Activated gamma-delta T cell (primary cell): ENCODE measurements around the gene GPC2.

Source experiments
- DNase-seq: peaks from one replicate; lab custom pipeline; 2025; lab: John Stamatoyannopoulos, UW

The GPC2 gene

DNA sequence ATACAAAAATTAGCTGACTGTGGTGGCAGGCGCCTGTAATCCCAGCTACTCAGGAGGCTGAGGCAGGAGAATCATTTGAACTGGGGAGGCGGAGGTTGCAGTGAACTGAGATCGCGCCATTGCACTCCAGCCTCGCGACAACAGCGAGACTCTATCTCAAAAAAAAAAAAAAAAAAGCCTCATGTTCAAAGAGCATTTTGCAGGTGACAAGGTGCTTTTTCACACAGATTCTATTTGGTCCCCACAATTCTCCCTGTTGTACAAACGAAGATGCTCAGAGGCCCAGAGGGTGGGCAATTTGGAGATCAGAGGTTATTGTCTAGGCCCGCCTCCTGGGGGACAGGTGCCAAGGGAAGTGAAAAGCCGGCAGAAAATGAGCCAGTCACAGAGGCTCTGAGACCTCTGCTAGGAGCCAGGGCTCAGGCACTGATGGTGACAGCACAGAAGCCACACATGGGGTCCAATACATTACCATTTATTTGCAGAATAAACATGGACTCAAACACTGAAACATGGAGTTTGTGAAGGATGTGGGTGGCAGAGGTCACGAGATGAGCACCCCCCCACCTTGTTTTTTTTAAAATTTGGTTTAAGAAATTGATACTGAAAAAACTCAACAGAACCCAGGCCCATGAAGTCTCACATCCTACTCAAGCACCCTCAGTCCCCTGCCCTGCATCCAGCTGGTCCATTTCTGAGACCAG lies 7.9 kb downstream of the GPC2 start:
- DNase-seq, result no peak

DNA sequence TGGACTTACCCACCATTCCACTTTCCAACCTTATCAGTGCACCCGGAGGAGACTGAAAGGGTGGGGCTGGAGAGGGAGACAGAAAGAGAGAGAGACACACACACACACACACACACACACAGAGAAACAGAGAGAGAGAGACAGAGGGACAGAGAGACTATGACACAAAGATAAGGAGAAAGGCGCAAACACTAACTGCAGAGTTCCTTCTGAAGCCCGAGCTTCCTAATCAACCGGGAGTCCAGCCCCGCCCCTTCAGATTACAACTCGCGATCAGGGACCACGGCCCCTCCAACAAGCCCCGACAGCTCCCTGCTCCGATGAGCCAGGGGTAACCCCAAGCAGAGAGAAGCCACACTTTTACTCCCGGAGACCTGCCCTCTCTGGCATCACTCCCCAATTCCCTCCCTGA lies 9.3 kb downstream of the GPC2 start:
- DNase-seq, result no peak

DNA sequence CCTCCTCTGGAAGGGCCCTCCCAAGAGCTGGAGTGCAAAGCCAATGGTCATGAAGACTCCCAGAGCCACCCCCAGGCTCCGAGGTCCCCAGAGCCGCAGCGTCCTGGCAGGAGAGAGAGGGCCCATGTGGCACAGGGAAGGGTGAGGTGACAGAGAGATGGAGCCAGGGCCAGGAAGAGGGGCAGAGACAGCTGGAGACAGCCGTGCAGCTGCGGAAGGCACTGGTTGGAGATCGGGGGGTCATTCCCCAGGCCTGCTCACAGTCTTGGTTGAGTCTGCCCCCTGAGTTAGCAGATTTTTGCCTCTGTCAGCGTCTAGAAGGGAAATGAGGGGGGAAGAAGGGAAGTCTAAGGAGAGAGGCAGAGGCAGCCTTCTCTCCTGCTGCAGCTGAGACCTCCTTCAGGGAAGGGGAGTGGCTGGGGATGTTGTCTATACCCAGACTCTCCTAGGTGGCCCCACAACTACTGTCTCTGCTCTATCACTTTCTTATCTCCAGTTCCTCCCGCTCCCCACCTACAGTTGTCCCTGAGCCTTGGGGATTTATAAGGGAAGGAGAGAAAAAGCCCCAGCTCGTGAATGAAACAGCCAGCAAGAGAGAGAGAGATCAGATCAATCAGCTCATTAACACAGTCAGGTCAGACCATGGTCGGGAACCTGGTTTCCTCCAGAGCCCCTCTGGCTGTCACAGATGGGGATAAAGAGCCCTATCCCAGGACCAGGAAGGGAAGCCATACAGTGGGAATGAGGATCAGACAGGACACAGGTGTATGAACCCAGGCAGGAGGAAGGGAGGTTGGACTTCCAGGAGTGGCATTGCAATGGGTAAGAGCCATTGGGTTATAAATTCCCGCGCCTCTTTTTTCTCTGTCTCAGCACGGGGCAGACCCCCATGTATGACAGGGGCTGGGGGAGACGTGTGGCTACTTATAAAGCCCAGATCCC lies 9.9 kb downstream of the GPC2 start:
- no peak for DNase-seq

- no peak for DNase-seq
Observed at GRCh38 chr7:100166317-100166940, 10.8 kb downstream of the GPC2 start.

GRCh38 chr7:100163871-100164270 lies 13.3 kb downstream of the GPC2 start:
- DNase-seq, result no peak

DNA sequence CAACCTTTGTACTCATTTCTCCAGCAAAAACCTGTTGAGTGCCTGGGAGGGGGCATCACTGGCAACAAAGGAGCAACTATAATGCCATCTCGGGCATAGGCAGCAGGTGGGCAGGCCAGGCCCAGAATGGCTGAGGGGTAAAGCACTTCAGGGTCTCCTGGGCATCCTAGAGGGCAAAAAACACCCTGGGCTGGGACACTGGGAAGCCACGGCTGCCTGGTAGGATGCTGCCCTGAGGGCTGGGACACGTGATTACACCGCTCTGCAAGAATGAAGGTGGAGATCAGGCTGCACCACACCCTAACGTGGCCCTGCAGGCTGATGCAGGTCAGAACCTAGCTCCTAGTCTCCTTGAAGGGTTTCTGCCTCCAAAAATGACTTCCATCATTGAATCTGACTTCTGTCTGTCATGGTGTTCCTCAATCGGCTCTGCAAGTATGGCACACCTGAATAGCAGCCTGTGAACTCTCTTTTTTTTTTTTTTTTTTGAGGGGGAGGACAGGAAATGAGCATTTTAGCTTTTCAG lies 14.1 kb downstream of the GPC2 start:
- DNase-seq, result no peak

DNA sequence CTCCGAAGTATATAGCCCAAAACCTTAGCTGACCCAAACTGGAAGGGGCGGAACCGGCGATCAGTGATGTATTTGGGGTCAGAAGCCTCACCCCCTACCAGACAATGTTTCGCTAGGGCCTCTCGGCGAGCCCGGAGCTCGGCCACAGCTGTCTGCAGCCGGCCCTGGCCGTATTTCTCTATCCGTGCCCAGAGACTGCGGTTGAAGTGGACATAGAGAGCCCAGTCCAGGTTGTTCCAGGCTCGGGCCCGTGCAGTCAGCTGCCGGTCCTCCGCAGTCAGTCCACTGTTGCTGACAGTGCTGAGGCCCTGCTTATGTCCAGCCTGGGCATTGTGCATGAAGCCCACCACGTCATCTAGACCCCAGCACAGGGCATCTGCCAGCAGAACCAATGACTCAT lies 17.1 kb downstream of the GPC2 start:
- no peak for DNase-seq

DNA sequence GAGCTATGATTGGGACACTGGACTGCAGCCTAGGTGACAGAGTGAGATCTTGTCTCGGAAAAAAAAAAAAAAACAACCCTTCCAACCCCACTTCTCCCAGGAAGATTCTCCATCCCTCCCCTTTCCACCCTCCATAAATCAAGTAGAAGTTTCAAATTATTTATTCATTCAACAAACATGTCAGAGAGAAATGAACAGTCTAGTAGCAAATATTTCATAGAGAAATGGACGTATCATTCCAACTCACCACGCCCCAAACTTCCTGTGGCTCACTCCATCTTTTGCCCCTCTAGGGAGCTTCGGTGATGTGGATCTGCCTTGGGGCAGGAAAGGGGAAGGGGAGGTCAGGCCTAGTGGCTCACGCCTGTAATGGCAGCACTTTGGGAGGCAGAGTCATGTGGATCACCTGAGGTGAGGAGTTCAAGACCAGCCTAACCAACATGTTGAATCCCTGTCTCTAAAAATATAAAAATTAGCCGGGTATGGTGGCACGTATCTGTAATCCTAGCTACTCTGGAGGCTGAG lies 18.0 kb downstream of the GPC2 start:
- no peak for DNase-seq

DNA sequence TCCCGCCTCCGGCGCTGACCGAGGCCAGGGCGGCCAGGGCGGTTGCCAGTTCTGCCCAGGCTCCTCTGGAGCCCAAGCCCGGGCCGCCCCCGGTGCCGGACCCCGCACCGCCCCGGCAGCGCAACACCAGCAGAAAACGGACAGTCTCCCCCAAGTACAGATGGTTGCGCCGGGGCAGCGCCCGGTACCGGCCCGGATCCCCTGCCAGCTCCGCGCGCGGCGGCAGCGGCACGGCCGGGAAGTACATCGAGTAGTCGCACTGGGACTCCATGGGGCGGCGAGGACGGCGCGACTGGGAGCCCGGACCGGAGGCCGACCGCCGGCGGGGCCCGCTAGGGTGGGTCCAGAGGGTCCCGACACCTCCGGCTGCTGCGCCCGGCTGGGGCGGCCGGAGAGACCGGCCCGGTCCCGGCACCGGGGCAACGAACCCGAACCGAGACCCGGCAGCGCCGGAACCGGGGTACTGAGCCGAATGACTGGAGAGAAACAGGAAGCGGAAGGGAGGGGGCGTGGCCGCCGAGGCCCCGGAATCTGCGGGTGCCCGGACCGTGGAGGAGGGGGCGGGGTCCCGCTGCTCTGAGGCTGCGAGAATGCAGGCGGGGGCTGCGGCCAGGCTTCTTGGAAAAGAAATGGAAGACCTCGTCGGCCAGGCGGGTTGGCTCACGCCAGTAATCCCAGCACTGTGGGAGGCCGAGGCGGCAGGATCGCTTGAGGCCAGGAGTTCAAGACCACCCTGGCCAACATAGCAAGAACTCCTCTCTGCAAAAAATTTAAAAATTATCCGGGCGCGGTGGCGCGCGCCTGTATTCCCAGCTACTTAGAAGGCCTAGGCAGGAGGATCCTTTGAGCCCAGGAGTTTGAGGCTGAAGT lies 18.7 kb downstream of the GPC2 start, which contains the start of gene TRAPPC14:
Gene TRAPPC14, minus strand, starts transcription at position 495 of the 870 bp plus-strand sequence. Its CDS starts 224 bp downstream, at position 271.
- peak; percentile 72 for DNase-seq

GRCh38 chr7:100157334-100158228 lies 19.6 kb downstream of the GPC2 start:
- DNase-seq, result no peak

DNA sequence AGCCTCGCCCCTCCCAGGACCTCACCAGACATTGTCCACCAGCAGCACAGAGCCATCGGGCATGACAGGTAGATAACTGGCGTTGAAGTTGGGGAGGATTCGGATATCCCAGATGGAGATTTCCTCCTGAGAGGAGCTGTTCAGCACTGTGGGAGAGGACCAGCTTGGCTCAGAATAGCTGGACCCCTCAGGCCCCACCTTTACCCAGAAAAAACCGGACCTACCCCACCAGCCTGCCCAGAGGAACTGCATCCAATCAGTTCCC lies 20.2 kb downstream of the GPC2 start:
- DNase-seq, result no peak

DNA sequence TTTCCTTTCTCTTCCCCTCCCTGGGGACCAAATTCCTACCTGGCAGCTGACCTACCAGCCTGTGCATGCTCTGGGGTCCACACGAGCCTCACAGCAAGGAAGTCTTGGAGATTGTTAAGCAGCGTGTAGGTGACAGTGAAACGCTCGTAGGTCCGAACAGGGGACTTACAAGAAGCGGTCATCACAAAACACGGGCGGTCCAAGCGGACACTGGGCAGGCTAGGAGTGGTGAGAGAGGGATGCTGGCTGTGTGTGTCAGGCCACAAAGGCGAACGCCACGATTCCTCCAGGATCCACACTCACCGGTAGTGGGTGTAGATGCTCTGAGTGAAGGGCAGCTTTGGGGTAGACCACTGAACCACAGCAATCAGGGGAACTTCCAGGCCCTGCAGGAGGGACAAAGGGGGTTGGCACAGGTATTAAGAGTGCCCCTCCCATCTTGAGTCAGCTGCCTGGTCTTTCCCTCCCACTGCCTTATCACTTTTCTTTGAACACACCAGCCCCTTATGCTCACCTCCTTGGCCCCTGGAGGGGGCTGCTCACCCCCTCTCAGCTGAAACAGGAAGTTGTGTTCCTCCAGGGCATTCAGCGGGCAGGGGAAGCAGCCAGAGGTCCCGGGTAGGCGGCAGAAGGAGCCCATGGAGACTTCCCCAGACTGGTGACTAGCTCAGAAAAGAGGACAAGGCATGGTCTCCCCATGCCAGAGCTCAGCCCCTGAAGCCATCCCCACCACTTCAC lies 20.7 kb downstream of the GPC2 start:
- DNase-seq, result no peak

DNA sequence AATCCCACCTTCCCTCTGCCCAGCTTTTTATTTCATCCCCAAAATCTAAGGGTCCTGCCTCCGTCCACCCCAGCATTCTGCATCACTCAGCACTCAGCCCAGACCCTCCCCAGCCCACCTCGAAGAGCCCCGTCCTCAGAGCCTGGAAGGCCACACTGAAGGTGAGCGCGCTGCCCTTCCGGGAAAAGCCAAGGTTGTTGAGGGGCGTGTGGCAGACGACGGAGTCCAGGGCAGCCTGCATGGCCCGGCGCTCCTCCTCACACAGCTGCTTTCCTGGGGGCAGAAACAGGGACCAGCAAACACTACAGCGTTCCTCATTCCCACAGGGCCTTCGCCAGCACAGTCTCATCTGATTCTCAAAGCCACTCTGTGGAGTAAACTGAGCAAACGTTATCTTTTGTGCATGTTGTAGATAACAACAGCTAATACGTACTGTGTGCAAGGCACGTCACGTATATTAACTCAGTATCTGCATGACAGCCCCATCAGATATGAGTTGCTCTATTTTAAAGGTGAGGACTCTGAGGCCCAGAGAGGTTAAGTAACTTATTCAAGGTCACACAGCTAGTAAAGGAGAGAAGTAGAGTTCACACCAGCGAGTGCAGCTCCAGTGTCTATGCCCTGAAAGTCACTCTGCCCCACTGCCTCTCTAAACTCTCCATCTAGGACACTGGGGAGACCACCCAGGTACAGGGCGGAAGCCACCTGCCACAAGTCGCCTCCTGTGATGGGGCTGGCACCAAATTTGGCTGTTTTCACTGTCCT lies 21.4 kb downstream of the GPC2 start:
- DNase-seq, result no peak

DNA sequence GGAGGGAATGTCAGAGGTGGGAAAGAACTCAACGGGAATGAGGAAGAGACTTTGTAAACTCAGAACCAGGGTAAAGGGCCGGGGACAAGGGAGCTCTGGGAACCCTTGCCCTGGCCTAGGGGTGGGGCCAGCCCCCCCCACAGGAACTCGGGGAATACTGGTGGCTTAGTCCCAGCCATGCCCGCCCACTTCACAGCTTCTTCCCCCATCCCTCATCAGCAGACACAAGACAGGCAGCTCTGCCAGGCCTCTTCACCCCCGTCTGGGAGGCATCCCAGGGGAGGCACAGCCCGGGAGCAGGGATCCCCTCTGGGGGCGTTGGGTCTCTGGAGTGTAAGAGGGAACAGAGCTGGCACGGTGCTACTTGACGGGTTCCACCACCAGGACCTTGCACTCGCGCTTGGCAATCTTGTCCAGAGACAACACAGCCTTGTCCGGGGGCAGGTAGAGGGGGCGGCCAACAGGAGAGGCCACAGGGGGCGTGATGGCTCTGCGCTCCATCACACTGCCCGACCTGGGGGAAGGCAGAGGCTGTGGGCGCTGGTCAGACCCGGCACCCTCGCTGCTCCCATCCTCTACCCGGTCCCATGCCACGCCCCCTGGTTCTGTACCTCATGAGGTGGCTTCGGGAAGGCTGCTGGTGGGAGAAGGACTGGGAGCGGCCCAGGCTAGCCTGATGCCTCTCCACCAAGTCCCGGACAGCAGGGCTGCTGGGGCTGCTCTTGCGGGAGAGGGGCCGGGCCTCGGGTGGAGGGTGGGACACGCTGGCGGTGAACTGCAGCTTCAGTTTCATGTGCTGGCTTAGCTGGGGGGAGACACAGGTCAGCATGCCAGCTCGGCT lies 22.3 kb downstream of the GPC2 start:
- DNase-seq, result no peak

DNA sequence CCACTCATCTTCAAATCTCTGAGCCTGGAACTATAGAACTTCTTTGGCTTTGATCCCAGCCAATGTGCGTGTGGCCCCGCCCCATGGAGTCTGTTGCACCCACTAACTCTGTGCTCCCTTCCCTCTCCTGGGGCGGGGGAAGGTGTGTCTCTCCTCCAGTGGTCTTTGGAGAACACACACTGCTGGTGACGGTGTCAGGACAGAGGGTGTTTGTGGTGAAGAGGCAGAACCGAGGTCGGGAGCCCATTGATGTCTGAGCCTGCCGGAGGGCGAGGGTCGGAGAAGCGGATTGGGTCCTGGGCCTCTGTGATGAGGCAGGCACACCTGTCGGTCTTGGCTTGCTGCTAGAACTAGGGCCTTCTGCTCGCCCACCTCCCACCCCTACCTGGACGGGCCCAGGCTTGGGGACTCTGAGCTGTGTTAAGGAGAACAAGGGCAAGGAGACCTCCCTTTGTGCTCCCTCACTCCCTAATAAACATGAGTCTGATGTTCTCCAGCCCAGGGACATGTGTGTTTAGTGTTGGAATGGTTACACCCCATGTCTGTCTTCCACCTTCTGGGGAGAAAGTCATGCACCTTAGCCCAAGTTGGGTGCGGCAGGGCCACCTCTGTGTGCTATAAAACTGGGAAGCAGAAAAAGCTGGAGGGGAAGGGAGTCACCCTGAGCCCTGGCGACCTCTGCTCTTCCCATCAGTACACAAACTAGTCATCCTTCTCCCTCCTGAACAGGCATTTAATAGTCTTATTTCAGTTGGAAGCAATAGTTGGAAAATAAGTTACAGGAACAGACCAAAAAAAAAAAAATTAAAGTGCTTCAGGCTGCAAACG lies 23.3 kb downstream of the GPC2 start:
- DNase-seq, result no peak

DNA sequence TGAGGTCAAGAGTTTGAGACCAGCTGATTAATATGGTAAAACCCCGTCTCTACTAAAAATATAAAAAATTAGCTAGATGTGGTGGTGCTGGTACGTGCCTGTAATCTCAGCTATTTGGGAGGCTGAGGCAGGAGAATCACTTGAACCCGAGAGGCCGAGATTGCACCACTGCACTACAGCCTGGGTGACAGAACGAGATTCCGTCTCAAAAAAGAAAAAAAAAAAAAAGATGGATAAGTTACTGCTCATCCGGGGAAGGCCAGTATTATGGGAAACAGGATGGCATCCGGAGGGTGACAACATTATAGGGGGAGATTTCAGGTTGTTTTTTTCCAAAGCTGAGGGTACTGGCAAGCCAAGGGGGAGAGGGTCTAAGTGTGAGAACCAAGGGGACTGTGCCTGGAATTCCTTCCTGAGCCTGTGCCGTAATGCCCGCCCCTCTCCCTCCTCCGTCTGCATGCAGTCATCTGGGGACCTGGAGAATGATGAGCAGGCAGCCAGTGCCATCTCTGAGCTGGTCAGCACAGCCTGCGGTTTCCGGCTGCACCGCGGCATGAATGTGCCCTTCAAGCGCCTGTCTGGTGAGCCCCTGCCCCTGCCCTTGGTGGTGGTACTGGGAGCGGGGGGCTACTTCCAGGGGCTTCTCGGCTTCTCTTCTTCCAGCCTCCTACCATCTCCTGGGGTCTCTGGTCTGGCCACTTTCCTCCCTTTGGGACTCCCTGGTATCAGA lies 24.1 kb downstream of the GPC2 start:
- no peak for DNase-seq
